ENCODE data around the gene PICALM.

DNA sequence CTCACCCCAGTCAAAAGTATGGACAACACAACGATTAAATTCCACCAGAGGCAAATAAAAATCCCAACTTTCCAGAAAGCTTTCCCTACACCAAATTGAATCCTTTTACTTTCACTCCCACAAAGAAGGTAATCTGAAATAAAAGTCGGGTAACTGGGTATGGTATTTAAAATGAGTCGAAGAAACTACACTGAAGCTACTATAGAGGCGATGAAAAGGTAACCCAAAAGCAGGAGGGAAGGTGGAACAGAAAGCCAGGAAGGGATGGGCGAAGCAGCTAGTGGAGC, 1.1 kb downstream of the PICALM start:
- no peak for TF ChIP-seq ESRRG (CRISPR knock-in tag; IDR thresholded peaks at IDR 0.05)
- no peak for TF ChIP-seq OSR1 (CRISPR knock-in tag; IDR thresholded peaks at IDR 0.05)
- no peak for TF ChIP-seq ZNF70 (CRISPR knock-in tag; IDR thresholded peaks at IDR 0.05)
- TF ChIP-seq, protein P1, sequence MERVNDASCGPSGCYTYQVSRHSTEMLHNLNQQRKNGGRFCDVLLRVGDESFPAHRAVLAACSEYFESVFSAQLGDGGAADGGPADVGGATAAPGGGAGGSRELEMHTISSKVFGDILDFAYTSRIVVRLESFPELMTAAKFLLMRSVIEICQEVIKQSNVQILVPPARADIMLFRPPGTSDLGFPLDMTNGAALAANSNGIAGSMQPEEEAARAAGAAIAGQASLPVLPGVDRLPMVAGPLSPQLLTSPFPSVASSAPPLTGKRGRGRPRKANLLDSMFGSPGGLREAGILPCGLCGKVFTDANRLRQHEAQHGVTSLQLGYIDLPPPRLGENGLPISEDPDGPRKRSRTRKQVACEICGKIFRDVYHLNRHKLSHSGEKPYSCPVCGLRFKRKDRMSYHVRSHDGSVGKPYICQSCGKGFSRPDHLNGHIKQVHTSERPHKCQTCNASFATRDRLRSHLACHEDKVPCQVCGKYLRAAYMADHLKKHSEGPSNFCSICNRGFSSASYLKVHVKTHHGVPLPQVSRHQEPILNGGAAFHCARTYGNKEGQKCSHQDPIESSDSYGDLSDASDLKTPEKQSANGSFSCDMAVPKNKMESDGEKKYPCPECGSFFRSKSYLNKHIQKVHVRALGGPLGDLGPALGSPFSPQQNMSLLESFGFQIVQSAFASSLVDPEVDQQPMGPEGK (CRISPR knock-in tag; IDR thresholded peaks at IDR 0.05; ENCODE audit: borderline replicate concordance) = no peak
- no peak for TF ChIP-seq ISL1 (CRISPR knock-in tag; IDR thresholded peaks at IDR 0.05)
- no peak for TF ChIP-seq ZFP30 (CRISPR knock-in tag; IDR thresholded peaks at IDR 0.05)
- no peak for TF ChIP-seq ZNF8 (CRISPR knock-in tag; IDR thresholded peaks at IDR 0.05)
- no peak for TF ChIP-seq BACH2 (CRISPR knock-in tag; IDR thresholded peaks at IDR 0.05; ENCODE audit: borderline replicate concordance)
- TF ChIP-seq RARB (CRISPR knock-in tag; IDR thresholded peaks at IDR 0.05) = no peak
- no peak for TF ChIP-seq PPARA (CRISPR knock-in tag; IDR thresholded peaks at IDR 0.05; ENCODE audit: borderline replicate concordance)

All from SK-N-SH treated with all-trans-retinoic acid at 6 μM for 48 hours (cell line).